ENCODE data around the gene TCF7L2. TPM values are rescaled to one million over a fixed set of nuclear protein-coding genes. Genes with fewer than 3 reads are reported as not detected.

The TCF7L2 gene
- total and polyA plus RNA-seq, 9 of the 15 experiments (the other 6 are each of a cell fraction or from before 2014, with no cell fraction given), result 0.32 to 2.8 (median 0.92) TPM

DNA sequence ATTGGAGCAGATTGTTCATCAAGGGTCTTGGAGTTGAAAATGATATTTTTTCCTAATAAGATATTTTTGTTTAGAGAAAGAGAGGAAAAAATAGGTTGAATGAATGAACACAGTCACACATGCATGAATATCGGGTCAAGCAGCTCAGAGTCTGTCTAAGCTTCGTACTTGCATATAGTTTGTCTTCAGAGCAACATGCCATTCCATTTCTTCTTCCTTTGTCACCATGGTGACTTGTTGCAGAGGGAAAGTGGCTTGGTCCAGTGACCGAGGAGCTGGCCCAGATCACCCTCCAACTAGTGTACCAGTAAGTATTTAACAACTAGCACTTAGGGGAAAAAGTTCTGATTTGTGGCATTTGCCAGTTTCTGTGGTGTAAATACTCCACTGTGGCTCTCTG is 232.1 kb downstream of the TCF7L2 start (continued):
- no peak for TF ChIP-seq ZNF609 (CRISPR knock-in tag; IDR thresholded peaks at IDR 0.05; ENCODE audit: borderline replicate concordance)
- no peak for TF ChIP-seq HNRNPLL (IDR thresholded peaks at IDR 0.05; ENCODE audit: low read depth, low read length, poor library complexity, severe bottlenecking)

GRCh38 chr10:113183573-113183972 is 233.5 kb downstream of the TCF7L2 start:
- WGBS (ENCODE audit: insufficient coverage, low coverage, missing lambda C conversion rate), result 0% methylated on average over 2 of the region's 13 CpGs
- DNase-seq (ENCODE audit: extremely low read depth in 1 of 4, low spot score in 3 of 4) (no peak), ATAC-seq (peak; percentile 42; the same call in 2 of the 3 replicates), FAIRE-seq (no peak)
- Histone ChIP-seq H3K9ac (ENCODE audit: insufficient read depth in 1 of 2, low read depth in 2 of 2, low read length in 2 of 2) (no peak overlapping the region), H4K20me1 (replicated peaks; ENCODE audit: control insufficient read depth, insufficient read depth, low read length) (no peaks in the 10 kb centered on the region), H3K9me1 (ENCODE audit: control insufficient read depth, insufficient read depth, low read length) (no peaks in the 10 kb centered on the region), H3K4me3 (no peak overlapping the region), H3K4me1 (replicated peaks in 1 of 2; ENCODE audit: control insufficient read depth in 2 of 2, insufficient read depth in 2 of 2, low read length in 2 of 2) (0 out of 5 replicates have a peak, but pooled peaks cover 0 to 7% of the 10 kb centered on the region in 2 experiments), H2AFZ (ENCODE audit: low read depth, low read length) (no peak overlapping the region), H3K79me2 (ENCODE audit: control insufficient read depth, insufficient read depth, low read length) (no peaks in the 10 kb centered on the region), H3K36me3 (ENCODE audit: control insufficient read depth, insufficient read depth, low read length) (no peaks in the 10 kb centered on the region), H3K27ac (ENCODE audit: extremely low read depth, low read depth, low read length) (no peak overlapping the region), H3K27me3 (ENCODE audit: control insufficient read depth in 2 of 2, insufficient read depth in 2 of 2, low read length in 2 of 2) (peaks cover 0 to 12% of the 10 kb centered on the region in 2 experiments; a peak in 4 of 5 replicates), H3K4me2 (ENCODE audit: insufficient read depth, low read length) (no peak overlapping the region), H3K9me3 (replicated peaks; ENCODE audit: control insufficient read depth, insufficient read depth, low read depth, low read length) (no peaks in the 10 kb centered on the region)
- ChIA-PET CTCF (ENCODE audit: low intra/inter-chr PET ratio) (no interaction called here), POLR2A (interaction anchor here (0.6 kb wide), 1 partner anchor 18 kb away, joined by 3 read pairs; no protein-coding TSS in a partner anchor)
- TF ChIP-seq DPF2 (IDR thresholded peaks at IDR 0.05), result no peak
- no peak for TF ChIP-seq CBX5 (IDR thresholded peaks at IDR 0.05; ENCODE audit: borderline replicate concordance, low read depth)
- TF ChIP-seq RBM17 (IDR thresholded peaks at IDR 0.05; ENCODE audit: borderline replicate concordance, low read depth, low read length), result no peak
- no peak for TF ChIP-seq THRB (CRISPR knock-in tag; conservative IDR thresholded peaks at IDR 0.05)
- intact Hi-C loops (cut with micrococcal nuclease) (no loop called here), in situ Hi-C loops (cut with MboI) (no loop called here)
- BruUV-seq (replicated peaks), result no TSS peak
